Endodermal cell (in vitro differentiated cells): ENCODE measurements around the gene CPM. TPM values are rescaled to one million over a fixed set of nuclear protein-coding genes. Genes with fewer than 3 reads are reported as not detected.

Source experiments
- DNase-seq: peaks from one replicate; pipeline ENCODE4 v3.0.0-alpha.2; 2017
- H3K27ac ChIP-seq: 2 replicates; pipeline ENCODE4 v1.5.1; 2013; ENCODE audit warnings: mild to moderate bottlenecking, low read depth, low read length, moderate library complexity
- H3K27me3 ChIP-seq: 2 replicates; pipeline ENCODE4 v1.6.1; 2013; ENCODE audit warnings: mild to moderate bottlenecking, low read length, moderate library complexity; ENCODE audit not compliant: insufficient read depth, control insufficient read depth, poor library complexity, severe bottlenecking
- H3K36me3 ChIP-seq: 2 replicates; pipeline ENCODE4 v1.7.0; 2013; ENCODE audit warnings: mild to moderate bottlenecking, low read length, moderate library complexity; ENCODE audit not compliant: control insufficient read depth, insufficient read depth
- H3K4me1 ChIP-seq: one replicate; pipeline ENCODE4 v1.7.0; 2013; ENCODE audit warnings: low read length; ENCODE audit not compliant: control insufficient read depth, insufficient read depth
- H3K4me3 ChIP-seq: 2 replicates; pipeline ENCODE4 v1.5.1; 2013; ENCODE audit warnings: mild to moderate bottlenecking, low read length, moderate library complexity
- H3K9ac ChIP-seq: 2 replicates; pipeline ENCODE4 v1.6.1; 2013; ENCODE audit warnings: mild to moderate bottlenecking, low read length, moderate library complexity; ENCODE audit not compliant: poor library complexity, severe bottlenecking; ENCODE audit errors: extremely low read depth
- H3K9me3 ChIP-seq: 2 replicates; pipeline ENCODE4 v1.6.1; 2013; ENCODE audit warnings: mild to moderate bottlenecking, low read length, moderate library complexity; ENCODE audit not compliant: control insufficient read depth
- H3K27ac Mint-ChIP-seq: 2 replicates; pipeline ENCODE4 v1.8.0; 2020; ENCODE audit warnings: mixed read lengths
- H3K27me3 Mint-ChIP-seq: 2 replicates; pipeline ENCODE4 v1.8.0; 2021; ENCODE audit warnings: mild to moderate bottlenecking, mixed read lengths; ENCODE audit not compliant: insufficient read depth
- H3K36me3 Mint-ChIP-seq: 2 replicates; pipeline ENCODE4 v1.8.0; 2020; ENCODE audit warnings: low read depth, mixed read lengths
- H3K4me1 Mint-ChIP-seq: 2 replicates; pipeline ENCODE4 v1.8.0; 2020; ENCODE audit warnings: mixed read lengths
- H3K4me3 Mint-ChIP-seq: 2 replicates; pipeline ENCODE4 v1.8.0; 2020; ENCODE audit warnings: mild to moderate bottlenecking, moderate library complexity, mixed read lengths
- H3K9me3 Mint-ChIP-seq: 2 replicates; pipeline ENCODE4 v1.8.0; 2020; ENCODE audit warnings: mild to moderate bottlenecking, mixed read lengths
- CTCF ChIP-seq: fragments of 200-600 bp; sonication (generic); conservative IDR thresholded peaks from 2 replicates; pipeline ENCODE4 v1.5.0; 2021; ENCODE audit warnings: antibody characterized with exemption, mild to moderate bottlenecking
- WGBS, 2 experiments: methylation state at CpG; one replicate each; pipeline versions ENCODE4 v1.1.5 to v1.1.7; 2013; ENCODE audit warnings: missing lambda C conversion rate in 2 of 2, mixed read lengths in 1 of 2; ENCODE audit not compliant: insufficient coverage in 1 of 2, insufficient read length in 1 of 2; 5-methylcytosine and 5-hydroxymethylcytosine counted together
- total RNA-seq, 2 donors: library from RNA; stranded (reverse); fragmentation: NEBNext Ultra II Directional in 1 of 2; extraction: Animal tissue kit (Norgen Biotek cat#: 25700) in 1 of 2; gene quantifications; 2 replicates in 1 of 2; 3 replicates in 1 of 2; pipeline ENCODE4 v1.2.1, GENCODE V29; 2021

The CPM gene
- total RNA-seq, 2 donors from 2014 or later = 0.80 to 0.86 TPM

DNA sequence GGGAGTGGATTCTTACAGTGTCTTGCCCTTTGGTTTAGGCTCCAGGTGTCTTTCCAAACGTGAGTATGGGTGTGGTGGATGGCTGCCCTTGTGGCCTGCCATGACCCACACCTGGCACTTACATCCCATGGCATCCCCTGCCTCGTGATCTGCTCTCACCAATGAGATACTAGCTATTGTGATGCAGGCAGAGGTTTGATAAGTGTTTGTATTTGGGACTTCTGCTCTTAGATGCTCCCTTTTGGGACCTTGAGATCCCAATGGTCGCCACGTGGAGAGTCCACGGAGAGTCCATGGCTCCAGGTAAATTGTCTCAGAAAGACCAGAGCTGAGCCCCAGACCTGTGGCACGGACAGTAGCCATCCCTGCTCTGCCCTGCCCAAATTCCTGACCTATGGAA is 62.5 kb downstream of the CPM start:
- Histone ChIP-seq H3K4me3 (no peak overlapping the region), H3K27me3 (no peaks in the 10 kb centered on the region)
- 85 to 89% methylated on average over 3 to 6 of the region's 6 CpGs for WGBS, 2 experiments

GRCh38 chr12:68870011-68870410 is 63.0 kb downstream of the CPM start:
- no peak for DNase-seq
- Mint-ChIP-seq H3K27me3 (no peaks in the 10 kb centered on the region), H3K4me1 (no peaks in the 10 kb centered on the region), H3K9me3 (no peaks in the 10 kb centered on the region), H3K36me3 (no peaks in the 10 kb centered on the region), H3K27ac (no peak overlapping the region), H3K4me3 (no peak overlapping the region)
- TF ChIP-seq CTCF = no peak
- Histone ChIP-seq H3K9ac (no peak overlapping the region), H3K4me1 (no peaks in the 10 kb centered on the region), H3K27me3 (no peaks in the 10 kb centered on the region), H3K27ac (no peak overlapping the region), H3K4me3 (no peak overlapping the region), H3K36me3 (no peaks in the 10 kb centered on the region), H3K9me3 (no peaks in the 10 kb centered on the region)
- 92 to 93% methylated on average over 2 to 5 of the region's 5 CpGs for WGBS, 2 experiments

More for the DNA sequence above, 62.5 kb downstream of the CPM start:
- H3K27ac Mint-ChIP-seq = no peak overlapping the region
- Histone ChIP-seq H3K4me1 (no peaks in the 10 kb centered on the region), H3K27ac (no peak overlapping the region), H3K9me3 (no peaks in the 10 kb centered on the region), H3K9ac (no peak overlapping the region), H3K36me3 (no peaks in the 10 kb centered on the region)
- H3K27me3 Mint-ChIP-seq = no peaks in the 10 kb centered on the region
- H3K4me1 Mint-ChIP-seq = no peaks in the 10 kb centered on the region
- no peak for DNase-seq
- no peaks in the 10 kb centered on the region for H3K9me3 Mint-ChIP-seq
- TF ChIP-seq CTCF = no peak
- no peak overlapping the region for H3K4me3 Mint-ChIP-seq
- H3K36me3 Mint-ChIP-seq = no peaks in the 10 kb centered on the region

DNA sequence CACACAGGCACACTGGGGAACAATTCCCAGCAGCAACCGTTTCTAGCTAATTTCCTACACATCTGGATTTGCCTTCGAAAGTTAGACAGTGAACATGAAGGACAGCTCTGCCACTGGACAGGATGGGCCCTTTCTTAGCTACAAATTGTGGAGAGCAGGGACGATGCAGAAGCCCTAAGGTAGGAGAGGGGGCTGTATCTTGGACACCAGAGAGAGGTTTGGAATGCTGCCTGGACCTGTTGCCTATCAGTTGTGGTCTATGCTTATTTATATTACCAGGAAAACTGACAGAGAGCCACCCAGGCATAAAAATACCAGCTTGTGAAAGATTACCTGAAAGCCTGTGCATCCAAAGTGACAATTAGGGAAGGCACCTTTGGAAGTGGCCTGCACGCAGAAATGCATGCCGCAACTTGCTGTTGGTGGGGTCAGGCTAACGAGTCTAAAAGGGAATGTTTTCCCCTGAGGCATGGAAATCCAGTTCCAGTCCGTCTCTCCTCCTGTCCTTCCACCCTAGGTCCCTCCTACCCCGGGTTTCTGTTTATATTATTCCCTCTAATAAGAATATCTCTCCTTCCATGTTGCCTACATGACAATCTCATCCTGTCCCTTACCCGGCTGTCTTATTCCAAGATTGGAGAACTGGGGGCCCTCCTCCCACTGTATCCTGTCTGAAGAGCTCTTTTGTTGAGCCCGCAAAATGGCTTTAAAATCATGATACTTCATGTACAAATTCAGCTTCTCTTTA is 64.8 kb downstream of the CPM start:
- Histone ChIP-seq H3K4me3 (no peak overlapping the region), H3K27me3 (no peaks in the 10 kb centered on the region), H3K9ac (no peak overlapping the region), H3K9me3 (no peaks in the 10 kb centered on the region), H3K36me3 (no peaks in the 10 kb centered on the region), H3K4me1 (no peaks in the 10 kb centered on the region), H3K27ac (no peak overlapping the region)
- no peak overlapping the region for H3K4me3 Mint-ChIP-seq
- H3K27ac Mint-ChIP-seq = no peak overlapping the region
- WGBS, 2 experiments = 89% methylated on average over 7 to 10 of the region's 10 CpGs
- H3K9me3 Mint-ChIP-seq = no peaks in the 10 kb centered on the region
- no peaks in the 10 kb centered on the region for H3K27me3 Mint-ChIP-seq
- no peaks in the 10 kb centered on the region for H3K4me1 Mint-ChIP-seq
- DNase-seq = no peak
- TF ChIP-seq CTCF = no peak
- no peaks in the 10 kb centered on the region for H3K36me3 Mint-ChIP-seq
